SU-DHL-6 (cell line): ENCODE data around the gene PLEKHG3.

Experiments
- EZH2phosphoT487 ChIP-seq: fragments of 200-600 bp; sonication (generic), shearing (Covaris generic); conservative IDR thresholded peaks from 2 replicates; pipeline ENCODE4 v1.6.1; 2018; ENCODE audit warnings: mild to moderate bottlenecking, antibody characterized with exemption, low read length, moderate library complexity, mixed read lengths
- TF ChIP-seq, protein P1 (sequence below): fragments of 200-600 bp; sonication (generic); IDR thresholded peaks from one replicate; pipeline ENCODE4 v1.5.1; 2017; ENCODE audit warnings: antibody characterized with exemption, mild to moderate bottlenecking, low read length, moderate library complexity; ENCODE audit not compliant: insufficient read depth, poor library complexity, severe bottlenecking

DNA sequence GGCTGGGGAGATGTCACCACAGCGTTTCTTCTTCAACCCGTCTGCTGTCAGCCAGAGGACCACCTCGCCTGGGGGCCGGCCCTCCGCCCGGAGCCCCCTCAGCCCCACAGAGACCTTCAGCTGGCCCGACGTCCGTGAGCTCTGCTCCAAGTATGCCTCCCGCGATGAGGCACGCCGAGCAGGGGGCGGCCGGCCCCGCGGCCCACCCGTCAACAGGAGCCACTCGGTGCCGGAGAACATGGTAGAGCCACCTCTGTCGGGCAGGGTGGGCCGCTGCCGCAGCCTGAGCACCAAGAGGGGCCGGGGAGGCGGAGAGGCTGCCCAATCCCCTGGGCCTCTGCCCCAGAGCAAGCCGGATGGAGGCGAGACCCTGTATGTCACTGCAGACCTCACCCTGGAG is 38.8 kb downstream of the PLEKHG3 start:
- TF ChIP-seq, protein P1, sequence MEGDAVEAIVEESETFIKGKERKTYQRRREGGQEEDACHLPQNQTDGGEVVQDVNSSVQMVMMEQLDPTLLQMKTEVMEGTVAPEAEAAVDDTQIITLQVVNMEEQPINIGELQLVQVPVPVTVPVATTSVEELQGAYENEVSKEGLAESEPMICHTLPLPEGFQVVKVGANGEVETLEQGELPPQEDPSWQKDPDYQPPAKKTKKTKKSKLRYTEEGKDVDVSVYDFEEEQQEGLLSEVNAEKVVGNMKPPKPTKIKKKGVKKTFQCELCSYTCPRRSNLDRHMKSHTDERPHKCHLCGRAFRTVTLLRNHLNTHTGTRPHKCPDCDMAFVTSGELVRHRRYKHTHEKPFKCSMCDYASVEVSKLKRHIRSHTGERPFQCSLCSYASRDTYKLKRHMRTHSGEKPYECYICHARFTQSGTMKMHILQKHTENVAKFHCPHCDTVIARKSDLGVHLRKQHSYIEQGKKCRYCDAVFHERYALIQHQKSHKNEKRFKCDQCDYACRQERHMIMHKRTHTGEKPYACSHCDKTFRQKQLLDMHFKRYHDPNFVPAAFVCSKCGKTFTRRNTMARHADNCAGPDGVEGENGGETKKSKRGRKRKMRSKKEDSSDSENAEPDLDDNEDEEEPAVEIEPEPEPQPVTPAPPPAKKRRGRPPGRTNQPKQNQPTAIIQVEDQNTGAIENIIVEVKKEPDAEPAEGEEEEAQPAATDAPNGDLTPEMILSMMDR, result no peak
- no peak for TF ChIP-seq EZH2phosphoT487
